MCF 10A (cell line): ENCODE results near the gene OR8G1. TPM values are rescaled to one million over a fixed set of nuclear protein-coding genes. Genes with fewer than 3 reads are reported as not detected.

Experiments
- BruUV-seq: library from RNA; stranded (reverse); fragments of 400-500 nt; replicated peaks from 2 replicates; lab custom pipeline; 2021; lab: Mats Ljungman, UMichigan
- CTCF ChIA-PET: fragments of 300-600 bp; sonication (Branson Sonifier 250); formaldehyde crosslinking; extraction: SDS; loops from one replicate; lab custom pipeline; 2021; ENCODE audit warnings: antibody characterized with exemption, inconsistent platforms; lab: Yijun Ruan, JAX
- POLR2A ChIA-PET: fragments of 300-600, 350-650 bp; sonication (Branson Sonifier 250); formaldehyde crosslinking; extraction: SDS; loops from one replicate; lab custom pipeline; 2020; ENCODE audit warnings: antibody characterized with exemption, inconsistent platforms; lab: Yijun Ruan, JAX
- DNase-seq: peaks from one replicate; pipeline ENCODE4 v3.0.0-alpha.2; 2018; ENCODE audit not compliant: unreplicated experiment
- H3K27ac Mint-ChIP-seq: one replicate; pipeline ENCODE4 v1.8.0; 2022; ENCODE audit warnings: mild to moderate bottlenecking, low read depth, mixed read lengths; ENCODE audit not compliant: unreplicated experiment
- H3K27me3 Mint-ChIP-seq: one replicate; pipeline ENCODE4 v1.8.0; 2022; ENCODE audit warnings: mixed read lengths; ENCODE audit not compliant: insufficient read depth, unreplicated experiment
- H3K36me3 Mint-ChIP-seq: one replicate; pipeline ENCODE4 v1.8.0; 2022; ENCODE audit warnings: mild to moderate bottlenecking, moderate library complexity, mixed read lengths; ENCODE audit not compliant: insufficient read depth, unreplicated experiment
- H3K4me1 Mint-ChIP-seq: one replicate; pipeline ENCODE4 v1.8.0; 2022; ENCODE audit warnings: mixed read lengths; ENCODE audit not compliant: insufficient read depth, unreplicated experiment
- H3K4me3 Mint-ChIP-seq: one replicate; pipeline ENCODE4 v1.8.0; 2022; ENCODE audit warnings: mild to moderate bottlenecking, moderate library complexity, mixed read lengths; ENCODE audit not compliant: unreplicated experiment
- H3K9me3 Mint-ChIP-seq: one replicate; pipeline ENCODE4 v1.8.0; 2022; ENCODE audit warnings: mixed read lengths; ENCODE audit not compliant: unreplicated experiment
- intact Hi-C: fragments of 100-400 bp; cut with micrococcal nuclease; formaldehyde crosslinking; loops from 2 replicates; pipeline ENCODE4 v1.14.1; 2022
- total RNA-seq: library from RNA; stranded (reverse); gene quantifications from 2 replicates; pipeline ENCODE4 v1.2.3, GENCODE V29; 2022
- TF ChIP-seq, protein P1 (sequence below): fragments of 200-600 bp; IDR thresholded peaks from one replicate; pipeline ENCODE4 v1.8.0; 2022; ENCODE audit warnings: antibody characterized with exemption, mild to moderate bottlenecking; ENCODE audit not compliant: unreplicated experiment

Gene OR8G1
- total RNA-seq, 1 experiment from 2014 or later = not detected

GRCh38 chr11:124209824-124210357 lies 31.0 kb upstream of the OR8G1 start:
- Mint-ChIP-seq H3K36me3 (no peaks in the 10 kb centered on the region), H3K4me3 (no peak overlapping the region), H3K4me1 (no peaks in the 10 kb centered on the region), H3K27ac (no peak overlapping the region), H3K27me3 (peaks cover 31% of the 10 kb centered on the region), H3K9me3 (no peaks in the 10 kb centered on the region)
- ChIA-PET CTCF (interaction anchor here (0.6 kb wide), 1 partner anchor 141 kb away, joined by 3 read pairs; no protein-coding TSS in a partner anchor), POLR2A (interaction anchor here (0.8 kb wide), 1 partner anchor 43 kb away, joined by 3 read pairs; no protein-coding TSS in a partner anchor)
- intact Hi-C loops = no loop called here
- DNase-seq = no peak
- TF ChIP-seq, protein P1, sequence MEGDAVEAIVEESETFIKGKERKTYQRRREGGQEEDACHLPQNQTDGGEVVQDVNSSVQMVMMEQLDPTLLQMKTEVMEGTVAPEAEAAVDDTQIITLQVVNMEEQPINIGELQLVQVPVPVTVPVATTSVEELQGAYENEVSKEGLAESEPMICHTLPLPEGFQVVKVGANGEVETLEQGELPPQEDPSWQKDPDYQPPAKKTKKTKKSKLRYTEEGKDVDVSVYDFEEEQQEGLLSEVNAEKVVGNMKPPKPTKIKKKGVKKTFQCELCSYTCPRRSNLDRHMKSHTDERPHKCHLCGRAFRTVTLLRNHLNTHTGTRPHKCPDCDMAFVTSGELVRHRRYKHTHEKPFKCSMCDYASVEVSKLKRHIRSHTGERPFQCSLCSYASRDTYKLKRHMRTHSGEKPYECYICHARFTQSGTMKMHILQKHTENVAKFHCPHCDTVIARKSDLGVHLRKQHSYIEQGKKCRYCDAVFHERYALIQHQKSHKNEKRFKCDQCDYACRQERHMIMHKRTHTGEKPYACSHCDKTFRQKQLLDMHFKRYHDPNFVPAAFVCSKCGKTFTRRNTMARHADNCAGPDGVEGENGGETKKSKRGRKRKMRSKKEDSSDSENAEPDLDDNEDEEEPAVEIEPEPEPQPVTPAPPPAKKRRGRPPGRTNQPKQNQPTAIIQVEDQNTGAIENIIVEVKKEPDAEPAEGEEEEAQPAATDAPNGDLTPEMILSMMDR = no peak
- no TSS peak for BruUV-seq

DNA sequence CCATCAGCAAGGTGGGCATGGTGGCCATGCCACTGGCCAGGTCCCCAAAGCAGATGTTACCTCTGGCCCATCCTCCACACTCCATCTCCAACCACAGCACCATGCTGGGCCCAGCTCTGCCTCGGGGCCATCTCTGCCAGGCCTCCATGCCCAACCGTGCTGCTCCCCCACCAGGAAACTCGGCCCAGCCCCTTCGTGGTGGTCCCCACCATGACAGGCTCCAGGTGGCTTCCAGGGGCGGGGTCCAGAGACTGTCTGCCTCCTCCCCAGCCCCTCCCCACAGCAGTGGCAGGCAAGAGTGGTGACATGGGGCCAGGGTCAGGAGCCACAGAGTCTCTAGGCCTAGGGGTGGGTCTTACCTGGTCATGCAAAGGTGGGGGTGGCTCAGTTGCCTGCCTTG lies 30.5 kb upstream of the OR8G1 start:
- Mint-ChIP-seq H3K4me3 (no peak overlapping the region), H3K36me3 (no peaks in the 10 kb centered on the region), H3K27me3 (peaks cover 36% of the 10 kb centered on the region), H3K4me1 (no peaks in the 10 kb centered on the region), H3K9me3 (no peaks in the 10 kb centered on the region), H3K27ac (no peak overlapping the region)
- TF ChIP-seq, protein P1 = no peak
- DNase-seq = no peak
- ChIA-PET POLR2A (no interaction called here), CTCF (no interaction called here)
- intact Hi-C loops = no loop called here
- BruUV-seq = no TSS peak

DNA sequence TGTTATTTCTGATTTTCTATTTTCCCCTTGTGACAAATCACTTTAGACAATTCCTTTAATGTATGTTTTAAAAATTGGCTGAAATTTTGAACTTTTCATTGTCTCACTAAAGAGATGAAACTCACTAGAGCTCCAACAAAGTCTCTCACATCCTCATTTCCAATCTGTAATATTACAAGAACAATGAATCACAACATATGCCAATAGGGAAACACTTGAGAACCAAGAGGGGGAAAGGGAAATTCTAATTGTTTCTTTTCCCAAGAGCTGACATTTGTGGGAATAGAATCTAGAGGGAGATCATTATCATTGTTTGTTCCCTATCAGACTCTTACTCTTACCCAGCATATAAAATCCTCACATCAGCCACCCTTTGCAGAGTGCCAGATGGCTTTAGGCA lies 29.6 kb upstream of the OR8G1 start:
- intact Hi-C loops = no loop called here
- ChIA-PET POLR2A (no interaction called here), CTCF (no interaction called here)
- Mint-ChIP-seq H3K9me3 (no peaks in the 10 kb centered on the region), H3K4me3 (no peak overlapping the region), H3K27ac (no peak overlapping the region), H3K27me3 (peaks cover 40% of the 10 kb centered on the region), H3K36me3 (no peaks in the 10 kb centered on the region), H3K4me1 (no peaks in the 10 kb centered on the region)
- TF ChIP-seq, protein P1 = no peak
- no TSS peak for BruUV-seq
- DNase-seq = no peak

DNA sequence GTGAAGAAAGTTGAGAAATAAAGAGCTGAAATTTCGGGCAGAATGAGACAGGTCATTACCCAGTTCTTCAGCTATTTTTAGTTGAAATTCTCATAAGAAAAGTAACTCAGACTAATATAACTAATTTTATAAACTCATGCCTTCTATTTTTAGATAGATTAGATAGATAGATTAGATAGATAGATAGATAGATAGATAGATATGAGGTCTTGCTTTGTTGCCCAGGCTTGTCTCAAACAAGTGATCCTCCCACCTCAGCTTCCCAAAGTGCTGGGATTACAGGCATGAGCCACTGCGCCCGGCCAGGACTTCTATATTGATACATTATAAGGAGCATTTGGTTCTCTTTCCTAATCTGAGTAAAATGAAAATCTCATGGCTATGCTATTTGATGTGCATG lies 26.9 kb upstream of the OR8G1 start:
- no peaks in the 10 kb centered on the region for H3K36me3 Mint-ChIP-seq
- no peak overlapping the region for H3K4me3 Mint-ChIP-seq
- POLR2A ChIA-PET = no interaction called here
- H3K27ac Mint-ChIP-seq = no peak overlapping the region
- no peaks in the 10 kb centered on the region for H3K9me3 Mint-ChIP-seq
- intact Hi-C loops = no loop called here
- TF ChIP-seq, protein P1 = no peak
- CTCF ChIA-PET = interaction anchor here (0.6 kb wide), 1 partner anchor 1577 kb away, joined by 4 read pairs; no protein-coding TSS in a partner anchor
- peaks cover 33% of the 10 kb centered on the region for H3K27me3 Mint-ChIP-seq
- BruUV-seq = no TSS peak
- no peaks in the 10 kb centered on the region for H3K4me1 Mint-ChIP-seq
- no peak for DNase-seq
